Measurements from ENCODE around the gene CLEC20A. TPM values are rescaled to one million over a fixed set of nuclear protein-coding genes. Genes with fewer than 3 reads are reported as not detected.

CLEC20A gene
- polyA plus RNA-seq, 1 donor (not counting 4 experiments of a cell fraction or from before 2014, with no cell fraction given) = not detected

DNA sequence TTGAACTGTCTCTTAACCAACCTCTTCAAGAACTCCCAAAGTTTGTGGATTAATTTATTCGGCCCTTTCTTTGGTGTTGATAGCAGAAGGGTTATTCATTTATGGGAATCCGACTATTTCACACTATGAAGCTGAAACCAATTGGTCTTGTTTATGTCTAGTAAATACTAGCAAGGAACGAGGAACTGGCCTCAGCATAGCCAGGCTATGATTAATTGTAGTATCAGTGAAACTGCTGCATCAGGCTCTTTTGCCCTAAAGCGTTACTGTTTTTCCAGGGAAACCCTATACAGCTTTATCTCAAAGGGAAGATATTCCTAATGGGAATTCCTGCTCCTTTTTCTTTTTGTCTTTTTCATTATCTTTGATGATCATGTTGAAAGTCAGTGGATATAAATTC lies 35.1 kb downstream of the CLEC20A start:
- no peak overlapping the region for H3K27ac ChIP-seq (ENCODE audit: control insufficient read depth, insufficient read depth, low read length)
- H3K4me3 ChIP-seq (ENCODE audit: control insufficient read depth in 2 of 3, extremely low read depth in 1 of 3, insufficient read depth in 2 of 3, low read depth in 1 of 3, low read length in 3 of 3) = no peak overlapping the region
- FAIRE-seq = no peak
- no peak overlapping the region for H2AFZ ChIP-seq (ENCODE audit: control insufficient read depth, low read length)
- peaks cover 15% of the 10 kb centered on the region for H3K4me1 ChIP-seq (ENCODE audit: control insufficient read depth, extremely low read depth, insufficient read depth, low read length)
- no peaks in the 10 kb centered on the region for H3K27me3 ChIP-seq (ENCODE audit: control insufficient read depth, extremely low read depth, insufficient read depth, low read length)
- H4K20me1 ChIP-seq (ENCODE audit: control insufficient read depth, extremely low read depth, insufficient read depth, low read length) = no peaks in the 10 kb centered on the region
- H3K9ac ChIP-seq (ENCODE audit: control insufficient read depth, extremely low read depth, insufficient read depth, low read length) = no peak overlapping the region
- peaks cover 16 to 27% of the 10 kb centered on the region in 2 experiments for H3K36me3 ChIP-seq (ENCODE audit: control insufficient read depth in 2 of 2, extremely low read depth in 1 of 2, insufficient read depth in 2 of 2, low read length in 2 of 2)
- dilution Hi-C loops (cut with MboI; ENCODE audit: extremely low pct_ligation_motif_present, low sequenced_read_pairs) = no loop called here
- no peaks in the 10 kb centered on the region for H3K9me3 ChIP-seq (ENCODE audit: control insufficient read depth, low read depth, low read length)
- TF ChIP-seq EZH2 (IDR thresholded peaks at IDR 0.05; ENCODE audit: low read length) (no peak), CTCF (optimal IDR thresholded peaks at IDR 0.05 in 1 of 3, IDR thresholded peaks at IDR 0.05 in 1 of 3, conservative IDR thresholded peaks at IDR 0.05 in 1 of 3; ENCODE audit: extremely low read depth in 1 of 3, insufficient read depth in 2 of 3, low read length in 3 of 3) (no peak)
- H3K4me2 ChIP-seq (ENCODE audit: control insufficient read depth, extremely low read depth, insufficient read depth, low read depth, low read length) = no peak overlapping the region
- DNase-seq (ENCODE audit: low read depth, low spot score) = no peak
- no peaks in the 10 kb centered on the region for H3K9me1 ChIP-seq (ENCODE audit: control insufficient read depth, extremely low read depth, insufficient read depth, low read length)
- H3K79me2 ChIP-seq (ENCODE audit: control insufficient read depth, insufficient read depth, low read length) = no peaks in the 10 kb centered on the region

DNA sequence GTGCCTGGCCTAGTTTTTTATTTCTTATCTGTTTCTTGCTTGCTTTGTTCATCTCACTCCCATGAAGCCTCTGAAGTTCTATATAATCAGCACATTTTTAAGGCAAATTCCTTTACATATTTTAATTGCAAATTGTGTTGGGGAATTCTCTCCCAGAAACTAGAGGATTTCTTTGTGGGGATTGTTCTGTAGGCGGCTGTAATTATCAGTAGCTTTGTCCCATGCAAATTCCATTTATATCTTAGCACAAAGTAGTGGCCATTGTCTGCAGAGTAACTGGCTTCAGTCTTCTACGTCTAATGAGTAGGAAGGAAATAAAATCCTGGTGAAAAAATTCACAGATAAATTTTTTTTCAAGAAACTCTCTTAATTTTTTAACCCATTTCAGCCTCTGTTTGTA lies 35.7 kb downstream of the CLEC20A start:
- Histone ChIP-seq H3K4me2 (ENCODE audit: control insufficient read depth, extremely low read depth, insufficient read depth, low read depth, low read length) (no peak overlapping the region), H3K9me3 (ENCODE audit: control insufficient read depth, low read depth, low read length) (no peaks in the 10 kb centered on the region), H3K27me3 (ENCODE audit: control insufficient read depth, extremely low read depth, insufficient read depth, low read length) (no peaks in the 10 kb centered on the region), H3K4me1 (ENCODE audit: control insufficient read depth, extremely low read depth, insufficient read depth, low read length) (peaks cover 15% of the 10 kb centered on the region), H3K27ac (ENCODE audit: control insufficient read depth, insufficient read depth, low read length) (no peak overlapping the region), H3K9me1 (ENCODE audit: control insufficient read depth, extremely low read depth, insufficient read depth, low read length) (no peaks in the 10 kb centered on the region), H4K20me1 (ENCODE audit: control insufficient read depth, extremely low read depth, insufficient read depth, low read length) (no peaks in the 10 kb centered on the region), H2AFZ (ENCODE audit: control insufficient read depth, low read length) (no peak overlapping the region), H3K36me3 (ENCODE audit: control insufficient read depth in 2 of 2, extremely low read depth in 1 of 2, insufficient read depth in 2 of 2, low read length in 2 of 2) (peaks cover 19 to 28% of the 10 kb centered on the region in 2 experiments), H3K9ac (ENCODE audit: control insufficient read depth, extremely low read depth, insufficient read depth, low read length) (no peak overlapping the region), H3K4me3 (ENCODE audit: control insufficient read depth in 2 of 3, extremely low read depth in 1 of 3, insufficient read depth in 2 of 3, low read depth in 1 of 3, low read length in 3 of 3) (no peak overlapping the region), H3K79me2 (ENCODE audit: control insufficient read depth, insufficient read depth, low read length) (no peaks in the 10 kb centered on the region)
- no peak for TF ChIP-seq EZH2 (IDR thresholded peaks at IDR 0.05; ENCODE audit: low read length)
- TF ChIP-seq CTCF (optimal IDR thresholded peaks at IDR 0.05 in 1 of 3, IDR thresholded peaks at IDR 0.05 in 1 of 3, conservative IDR thresholded peaks at IDR 0.05 in 1 of 3; ENCODE audit: extremely low read depth in 1 of 3, insufficient read depth in 2 of 3, low read length in 3 of 3) = no peak
- DNase-seq (ENCODE audit: low read depth, low spot score) = no peak
- dilution Hi-C loops (cut with MboI; ENCODE audit: extremely low pct_ligation_motif_present, low sequenced_read_pairs) = no loop called here
- FAIRE-seq = no peak

Measured in keratinocyte (primary cell).